ENCODE measurements around the gene LMAN1. TPM values are rescaled to one million over a fixed set of nuclear protein-coding genes. Genes with fewer than 3 reads are reported as not detected.

The LMAN1 gene
- total RNA-seq, 2 experiments from 2014 or later = 23.9 to 26.1 TPM

DNA sequence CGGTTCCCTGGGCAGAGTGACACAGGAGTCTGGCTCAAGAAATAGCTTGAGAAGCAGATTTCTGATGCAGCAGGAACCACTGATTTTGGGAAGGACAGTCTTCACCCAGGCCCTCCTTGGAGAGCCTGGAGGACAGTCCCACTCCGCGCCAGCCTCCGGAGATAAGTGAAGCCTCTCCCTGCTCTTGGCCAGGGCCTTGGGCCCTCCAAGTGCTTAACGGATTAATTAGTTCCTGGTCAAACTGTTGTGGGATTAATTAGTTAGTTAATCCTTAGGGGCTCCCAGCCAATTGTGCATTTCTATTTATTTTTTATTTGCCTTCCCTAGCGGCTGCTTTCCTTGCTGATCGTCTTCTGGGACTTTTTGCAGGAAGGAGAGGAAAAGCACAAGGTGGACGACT is 60.2 kb downstream of the LMAN1 start:
- H3K27ac ChIP-seq (ENCODE audit: low read depth in 1 of 2, low read length in 2 of 2) = no peak overlapping the region
- H3K9me3 ChIP-seq (ENCODE audit: control insufficient read depth in 1 of 2, insufficient read depth in 1 of 2, low read length in 2 of 2) = peaks cover 0 to 4% of the 10 kb centered on the region in 2 experiments
- intact Hi-C loops (cut with DNase I, micrococcal nuclease) = no loop called here
- Mint-ChIP-seq H3K9me3 (no peaks in the 10 kb centered on the region), H3K27ac (no peak overlapping the region), H3K4me1 (ENCODE audit: low read depth) (no peaks in the 10 kb centered on the region), H3K36me3 (ENCODE audit: low read depth) (no peaks in the 10 kb centered on the region), H3K4me3 (no peak overlapping the region), H3K27me3 (peaks cover 37% of the 10 kb centered on the region)
- DNase-seq (no peak), ATAC-seq (ENCODE audit: poor library complexity) (no peak)
- ChIA-PET POLR2A (no interaction called here), CTCF (no interaction called here)
- no peak overlapping the region for H3K4me3 ChIP-seq (ENCODE audit: low read length)
- no peaks in the 10 kb centered on the region for H3K36me3 ChIP-seq (ENCODE audit: insufficient read depth, low read length)
- H3K4me1 ChIP-seq (ENCODE audit: insufficient read depth, low read length) = no peaks in the 10 kb centered on the region
- no peak for TF ChIP-seq CTCF (IDR thresholded peaks at IDR 0.05)
- peaks cover 7 to 9% of the 10 kb centered on the region in 2 experiments for H3K27me3 ChIP-seq (ENCODE audit: control insufficient read depth in 1 of 2, insufficient read depth in 2 of 2, low read length in 2 of 2)

DNA sequence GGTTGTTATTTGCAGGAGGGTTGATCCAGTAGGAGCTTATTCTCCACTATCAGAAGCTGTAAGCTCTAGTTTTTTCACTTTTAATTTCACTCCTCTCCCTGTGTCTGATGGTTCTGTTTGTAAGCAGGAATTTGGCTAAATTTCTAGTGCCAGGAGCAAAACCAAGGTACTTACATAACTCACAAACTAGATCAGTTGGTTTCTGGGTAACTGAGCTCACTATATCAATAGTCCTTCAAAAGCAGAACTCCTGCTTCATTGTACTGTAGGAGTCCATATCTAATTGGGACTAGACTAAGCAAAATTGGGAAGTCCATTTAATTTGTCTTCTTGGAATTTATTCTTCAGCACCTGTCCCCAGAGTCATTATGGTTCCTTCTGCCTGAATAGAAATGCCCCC is 65.7 kb downstream of the LMAN1 start:
- H3K4me3 ChIP-seq (ENCODE audit: low read length) = no peak overlapping the region
- H3K27ac ChIP-seq (ENCODE audit: low read depth in 1 of 2, low read length in 2 of 2) = no peak overlapping the region
- ChIA-PET POLR2A (no interaction called here), CTCF (no interaction called here)
- H3K9me3 ChIP-seq (ENCODE audit: control insufficient read depth in 1 of 2, insufficient read depth in 1 of 2, low read length in 2 of 2) = no peaks in the 10 kb centered on the region
- Mint-ChIP-seq H3K9me3 (no peaks in the 10 kb centered on the region), H3K36me3 (ENCODE audit: low read depth) (no peaks in the 10 kb centered on the region), H3K4me1 (ENCODE audit: low read depth) (no peaks in the 10 kb centered on the region), H3K4me3 (no peak overlapping the region), H3K27ac (no peak overlapping the region), H3K27me3 (peaks cover 62% of the 10 kb centered on the region)
- no peak for TF ChIP-seq CTCF (IDR thresholded peaks at IDR 0.05)
- intact Hi-C loops (cut with DNase I, micrococcal nuclease) = no loop called here
- no peaks in the 10 kb centered on the region for H3K4me1 ChIP-seq (ENCODE audit: insufficient read depth, low read length)
- no peaks in the 10 kb centered on the region for H3K36me3 ChIP-seq (ENCODE audit: insufficient read depth, low read length)
- ATAC-seq (ENCODE audit: poor library complexity) (no peak), DNase-seq (no peak)
- H3K27me3 ChIP-seq (ENCODE audit: control insufficient read depth in 1 of 2, insufficient read depth in 2 of 2, low read length in 2 of 2) = peaks cover 7 to 28% of the 10 kb centered on the region in 2 experiments

- no peaks in the 10 kb centered on the region for H3K9me3 Mint-ChIP-seq
- no peak for DNase-seq
- ChIA-PET CTCF (no interaction called here), POLR2A (no interaction called here)
- Histone ChIP-seq H3K27ac (ENCODE audit: low read depth in 1 of 2, low read length in 2 of 2) (no peak overlapping the region), H3K4me3 (ENCODE audit: low read length) (no peak overlapping the region), H3K27me3 (ENCODE audit: control insufficient read depth in 1 of 2, insufficient read depth in 2 of 2, low read length in 2 of 2) (peaks cover 9 to 43% of the 10 kb centered on the region in 2 experiments), H3K36me3 (ENCODE audit: insufficient read depth, low read length) (no peaks in the 10 kb centered on the region), H3K9me3 (ENCODE audit: control insufficient read depth in 1 of 2, insufficient read depth in 1 of 2, low read length in 2 of 2) (no peaks in the 10 kb centered on the region), H3K4me1 (ENCODE audit: insufficient read depth, low read length) (no peaks in the 10 kb centered on the region)
- no peaks in the 10 kb centered on the region for H3K4me1 Mint-ChIP-seq (ENCODE audit: low read depth)
- H3K27ac Mint-ChIP-seq = no peak overlapping the region
- TF ChIP-seq CTCF (IDR thresholded peaks at IDR 0.05) = no peak
- peaks cover 63% of the 10 kb centered on the region for H3K27me3 Mint-ChIP-seq
- H3K36me3 Mint-ChIP-seq (ENCODE audit: low read depth) = no peaks in the 10 kb centered on the region
- H3K4me3 Mint-ChIP-seq = no peak overlapping the region
- no peak for ATAC-seq (ENCODE audit: poor library complexity)
- intact Hi-C loops (cut with DNase I, micrococcal nuclease) = no loop called here
Observed at GRCh38 chr18:59286341-59286740, 72.7 kb downstream of the LMAN1 start.

Data from CD4-positive, alpha-beta T cell (primary cell).